ENCODE results near the gene IRF6. TPM values are rescaled to one million over a fixed set of nuclear protein-coding genes. Genes with fewer than 3 reads are reported as not detected.

IRF6 gene
- total and polyA plus RNA-seq, 2 donors (not counting 1 experiment from before 2014, with no cell fraction given): 0.66 to 1.00 TPM

DNA sequence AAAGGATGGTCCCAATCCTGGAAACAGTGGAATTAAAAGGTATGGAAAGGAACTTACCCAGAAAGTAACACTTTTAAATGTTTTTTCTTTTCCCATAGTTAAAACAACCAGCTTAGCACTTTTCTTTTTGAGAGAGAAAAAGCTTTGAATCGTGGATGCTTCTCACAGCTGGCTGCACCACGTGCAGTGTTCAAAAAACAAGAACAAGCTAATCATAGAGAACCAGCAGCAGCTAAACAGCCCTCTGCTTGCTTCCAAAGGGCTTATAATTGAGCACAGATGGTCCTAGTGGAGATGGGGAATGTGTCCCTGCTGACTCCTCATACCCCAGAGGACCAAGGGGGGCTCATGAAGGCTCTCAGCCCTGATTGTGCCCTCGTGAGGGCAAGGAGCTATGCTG lies 48.3 kb upstream of the IRF6 start:
- H3K79me2 ChIP-seq (ENCODE audit: control insufficient read depth, insufficient read depth, low read length): no peaks in the 10 kb centered on the region
- H3K27ac ChIP-seq (ENCODE audit: insufficient read depth, low read length): no peak overlapping the region
- H3K27me3 ChIP-seq (ENCODE audit: control insufficient read depth, insufficient read depth, low read length): no peaks in the 10 kb centered on the region
- no peak overlapping the region for H3K4me2 ChIP-seq (ENCODE audit: extremely low read depth, insufficient read depth, low read length)
- peaks cover 4% of the 10 kb centered on the region for H3K36me3 ChIP-seq (ENCODE audit: control insufficient read depth, insufficient read depth, low read length)
- TF ChIP-seq EZH2 (IDR thresholded peaks at IDR 0.05; ENCODE audit: low read length, missing control alignments): no peak
- TF ChIP-seq, protein P1, sequence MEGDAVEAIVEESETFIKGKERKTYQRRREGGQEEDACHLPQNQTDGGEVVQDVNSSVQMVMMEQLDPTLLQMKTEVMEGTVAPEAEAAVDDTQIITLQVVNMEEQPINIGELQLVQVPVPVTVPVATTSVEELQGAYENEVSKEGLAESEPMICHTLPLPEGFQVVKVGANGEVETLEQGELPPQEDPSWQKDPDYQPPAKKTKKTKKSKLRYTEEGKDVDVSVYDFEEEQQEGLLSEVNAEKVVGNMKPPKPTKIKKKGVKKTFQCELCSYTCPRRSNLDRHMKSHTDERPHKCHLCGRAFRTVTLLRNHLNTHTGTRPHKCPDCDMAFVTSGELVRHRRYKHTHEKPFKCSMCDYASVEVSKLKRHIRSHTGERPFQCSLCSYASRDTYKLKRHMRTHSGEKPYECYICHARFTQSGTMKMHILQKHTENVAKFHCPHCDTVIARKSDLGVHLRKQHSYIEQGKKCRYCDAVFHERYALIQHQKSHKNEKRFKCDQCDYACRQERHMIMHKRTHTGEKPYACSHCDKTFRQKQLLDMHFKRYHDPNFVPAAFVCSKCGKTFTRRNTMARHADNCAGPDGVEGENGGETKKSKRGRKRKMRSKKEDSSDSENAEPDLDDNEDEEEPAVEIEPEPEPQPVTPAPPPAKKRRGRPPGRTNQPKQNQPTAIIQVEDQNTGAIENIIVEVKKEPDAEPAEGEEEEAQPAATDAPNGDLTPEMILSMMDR (conservative IDR thresholded peaks at IDR 0.05 in 1 of 2, IDR thresholded peaks at IDR 0.05 in 1 of 2; ENCODE audit: low read depth in 1 of 2, low read length in 2 of 2): no peak
- H2AFZ ChIP-seq (ENCODE audit: low read length): no peak overlapping the region
- H3K4me3 ChIP-seq (replicated peaks in 1 of 4; ENCODE audit: control extremely low read depth in 1 of 4, insufficient read depth in 1 of 4, low read depth in 3 of 4, low read length in 4 of 4): no peak overlapping the region
- H4K20me1 ChIP-seq (ENCODE audit: control insufficient read depth, extremely low read depth, insufficient read depth, low read length): no peaks in the 10 kb centered on the region
- DNase-seq (ENCODE audit: low read depth in 2 of 2): no peak
- H3K9ac ChIP-seq (ENCODE audit: insufficient read depth, low read length): no peak overlapping the region
- H3K4me1 ChIP-seq (ENCODE audit: control insufficient read depth, extremely low read depth, insufficient read depth, low read length): no peaks in the 10 kb centered on the region
- H3K9me3 ChIP-seq (ENCODE audit: control insufficient read depth, insufficient read depth, low read depth, low read length): no peaks in the 10 kb centered on the region

DNA sequence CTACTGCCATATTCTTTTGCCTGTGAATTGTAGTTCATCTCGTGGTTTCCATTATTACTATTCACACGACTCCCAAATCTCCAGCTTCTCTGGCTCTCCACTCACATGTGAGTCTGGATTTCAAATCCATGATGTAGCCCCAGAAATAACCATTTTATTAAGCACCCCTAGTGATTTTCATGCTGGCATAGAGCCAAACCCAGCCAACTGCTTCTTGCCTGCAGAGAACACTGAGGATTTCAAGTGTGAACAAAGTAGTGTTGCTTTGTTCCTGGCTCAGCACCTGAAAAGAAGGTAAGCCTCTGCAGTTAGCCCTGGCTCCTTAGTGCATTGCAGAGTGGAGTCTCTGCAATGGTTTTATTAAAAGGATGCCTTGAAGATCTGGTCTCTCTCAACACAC lies 47.7 kb upstream of the IRF6 start:
- TF ChIP-seq EZH2 (IDR thresholded peaks at IDR 0.05; ENCODE audit: low read length, missing control alignments): no peak
- TF ChIP-seq, protein P1 (conservative IDR thresholded peaks at IDR 0.05 in 1 of 2, IDR thresholded peaks at IDR 0.05 in 1 of 2; ENCODE audit: low read depth in 1 of 2, low read length in 2 of 2): no peak
- Histone ChIP-seq H3K9ac (ENCODE audit: insufficient read depth, low read length) (no peak overlapping the region), H3K4me1 (ENCODE audit: control insufficient read depth, extremely low read depth, insufficient read depth, low read length) (no peaks in the 10 kb centered on the region), H4K20me1 (ENCODE audit: control insufficient read depth, extremely low read depth, insufficient read depth, low read length) (no peaks in the 10 kb centered on the region), H3K27me3 (ENCODE audit: control insufficient read depth, insufficient read depth, low read length) (no peaks in the 10 kb centered on the region), H3K9me3 (ENCODE audit: control insufficient read depth, insufficient read depth, low read depth, low read length) (no peaks in the 10 kb centered on the region), H3K79me2 (ENCODE audit: control insufficient read depth, insufficient read depth, low read length) (peaks cover 2% of the 10 kb centered on the region), H3K27ac (ENCODE audit: insufficient read depth, low read length) (no peak overlapping the region), H3K36me3 (ENCODE audit: control insufficient read depth, insufficient read depth, low read length) (peaks cover 6% of the 10 kb centered on the region), H2AFZ (ENCODE audit: low read length) (no peak overlapping the region), H3K4me3 (replicated peaks in 1 of 4; ENCODE audit: control extremely low read depth in 1 of 4, insufficient read depth in 1 of 4, low read depth in 3 of 4, low read length in 4 of 4) (no peak overlapping the region), H3K4me2 (ENCODE audit: extremely low read depth, insufficient read depth, low read length) (no peak overlapping the region)
- DNase-seq (ENCODE audit: low read depth in 2 of 2): no peak

DNA sequence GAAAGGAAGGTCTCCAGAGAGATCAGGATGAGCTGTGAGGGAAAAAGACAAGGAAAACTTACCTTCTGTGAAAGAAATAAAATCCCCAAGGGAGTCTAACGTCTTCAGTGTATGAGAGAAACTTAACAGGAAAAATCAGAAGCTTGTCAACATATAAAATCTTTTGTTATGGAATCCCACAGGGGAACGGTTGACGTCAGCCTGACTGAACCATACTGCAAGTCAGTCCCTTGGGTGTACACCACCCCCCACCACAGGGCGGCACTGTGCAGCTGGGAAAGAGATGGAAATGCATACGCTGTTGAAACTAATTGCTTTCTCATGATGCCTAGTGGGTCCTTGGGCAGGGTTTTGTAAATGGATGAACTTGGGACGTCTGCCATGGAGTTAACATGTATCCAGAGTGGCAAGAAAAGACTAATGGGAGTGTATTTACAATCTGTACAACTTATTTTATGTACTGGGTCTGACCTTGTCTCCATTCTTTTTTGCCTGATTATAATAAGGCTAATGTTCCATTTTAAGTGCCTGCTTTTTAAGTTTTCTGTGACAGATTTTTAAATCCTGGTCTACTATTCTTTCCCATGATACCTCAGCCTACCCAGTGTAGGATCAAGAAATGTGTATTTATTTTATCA lies 44.5 kb upstream of the IRF6 start:
- DNase-seq (ENCODE audit: low read depth in 2 of 2): peak; percentile 55 to 64
- Histone ChIP-seq H3K9ac (ENCODE audit: insufficient read depth, low read length) (no peak overlapping the region), H3K27ac (ENCODE audit: insufficient read depth, low read length) (no peak overlapping the region), H2AFZ (ENCODE audit: low read length) (no peak overlapping the region), H3K36me3 (ENCODE audit: control insufficient read depth, insufficient read depth, low read length) (peaks cover 6% of the 10 kb centered on the region), H3K4me1 (ENCODE audit: control insufficient read depth, extremely low read depth, insufficient read depth, low read length) (no peaks in the 10 kb centered on the region), H3K4me3 (replicated peaks in 1 of 4; ENCODE audit: control extremely low read depth in 1 of 4, insufficient read depth in 1 of 4, low read depth in 3 of 4, low read length in 4 of 4) (no peak overlapping the region), H3K79me2 (ENCODE audit: control insufficient read depth, insufficient read depth, low read length) (peaks cover 9% of the 10 kb centered on the region), H3K4me2 (ENCODE audit: extremely low read depth, insufficient read depth, low read length) (no peak overlapping the region), H3K9me3 (ENCODE audit: control insufficient read depth, insufficient read depth, low read depth, low read length) (no peaks in the 10 kb centered on the region), H4K20me1 (ENCODE audit: control insufficient read depth, extremely low read depth, insufficient read depth, low read length) (no peaks in the 10 kb centered on the region), H3K27me3 (ENCODE audit: control insufficient read depth, insufficient read depth, low read length) (no peaks in the 10 kb centered on the region)
- no peak for TF ChIP-seq EZH2 (IDR thresholded peaks at IDR 0.05; ENCODE audit: low read length, missing control alignments)
- TF ChIP-seq, protein P1 (conservative IDR thresholded peaks at IDR 0.05 in 1 of 2, IDR thresholded peaks at IDR 0.05 in 1 of 2; ENCODE audit: low read depth in 1 of 2, low read length in 2 of 2): peak; percentile 55 to 78

Measured in fibroblast of lung (primary cell).